Colonic mucosa (tissue), 4 donors: ENCODE measurements around the gene HIPK1. TPM values are rescaled to one million over a fixed set of nuclear protein-coding genes. Genes with fewer than 3 reads are reported as not detected.

Experiments used
- DNase-seq: peaks from one replicate; pipeline ENCODE4 v3.0.0-alpha.2; 2020
- H3K27ac ChIP-seq: fragments of 200-600 bp; one replicate; pipeline ENCODE4 v1.8.0; 2021
- H3K27me3 ChIP-seq: fragments of 200-600 bp; one replicate; pipeline ENCODE4 v1.8.0; 2021
- H3K36me3 ChIP-seq: fragments of 200-600 bp; one replicate; pipeline ENCODE4 v1.8.0; 2021
- H3K4me1 ChIP-seq: fragments of 200-600 bp; one replicate; pipeline ENCODE4 v1.8.0; 2021; ENCODE audit warnings: mild to moderate bottlenecking
- H3K4me3 ChIP-seq: fragments of 200-600 bp; one replicate; pipeline ENCODE4 v1.8.0; 2021
- H3K9ac ChIP-seq, 2 donors: one replicate each; pipeline ENCODE4 v1.7.0; 2013; ENCODE audit warnings: control low read depth in 2 of 2, low read depth in 2 of 2, low read length in 2 of 2
- H3K9me3 ChIP-seq: fragments of 200-600 bp; one replicate; pipeline ENCODE4 v1.8.0; 2021
- intact Hi-C: fragments of 100-400 bp; cut with DNase I; formaldehyde crosslinking; loops from one replicate; pipeline ENCODE4 v1.14.1; 2022
- total RNA-seq, 2 donors: library from RNA; stranded (reverse); fragmentation: NEBNext Ultra II Directional in 1 of 2; extraction: Animal tissue kit (Norgen Biotek cat#: 25700) in 1 of 2; gene quantifications; one replicate each; pipeline ENCODE4 v1.2.1, GENCODE V29; 2021
- TF ChIP-seq, protein P1 (sequence below): fragments of 200-600 bp; IDR thresholded peaks from one replicate; pipeline ENCODE4 v1.8.0; 2022; ENCODE audit warnings: antibody characterized with exemption, mild to moderate bottlenecking
- donor health status: healthy.
- donor health status: DM: no; HTN: no; CAD: no.
- donor health status: DM: no; HTN: no; CAD: no.

The HIPK1 gene
- total RNA-seq, 2 donors from 2014 or later: 61.2 to 91.2 TPM

DNA sequence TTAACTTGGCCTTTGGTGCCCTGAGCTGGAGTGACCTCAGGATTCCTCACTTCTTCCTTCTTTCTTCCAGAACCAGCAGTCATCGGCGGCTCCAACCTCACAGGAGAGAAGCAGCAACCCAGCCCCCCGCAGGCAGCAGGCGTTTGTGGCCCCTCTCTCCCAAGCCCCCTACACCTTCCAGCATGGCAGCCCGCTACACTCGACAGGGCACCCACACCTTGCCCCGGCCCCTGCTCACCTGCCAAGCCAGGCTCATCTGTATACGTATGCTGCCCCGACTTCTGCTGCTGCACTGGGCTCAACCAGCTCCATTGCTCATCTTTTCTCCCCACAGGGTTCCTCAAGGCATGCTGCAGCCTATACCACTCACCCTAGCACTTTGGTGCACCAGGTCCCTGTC is 43.8 kb downstream of the HIPK1 start:
- H3K4me3 ChIP-seq: no peak overlapping the region
- H3K9ac ChIP-seq: no peak overlapping the region
- no peak for DNase-seq
- H3K36me3 ChIP-seq: peaks cover 5% of the 10 kb centered on the region
- TF ChIP-seq, protein P1, sequence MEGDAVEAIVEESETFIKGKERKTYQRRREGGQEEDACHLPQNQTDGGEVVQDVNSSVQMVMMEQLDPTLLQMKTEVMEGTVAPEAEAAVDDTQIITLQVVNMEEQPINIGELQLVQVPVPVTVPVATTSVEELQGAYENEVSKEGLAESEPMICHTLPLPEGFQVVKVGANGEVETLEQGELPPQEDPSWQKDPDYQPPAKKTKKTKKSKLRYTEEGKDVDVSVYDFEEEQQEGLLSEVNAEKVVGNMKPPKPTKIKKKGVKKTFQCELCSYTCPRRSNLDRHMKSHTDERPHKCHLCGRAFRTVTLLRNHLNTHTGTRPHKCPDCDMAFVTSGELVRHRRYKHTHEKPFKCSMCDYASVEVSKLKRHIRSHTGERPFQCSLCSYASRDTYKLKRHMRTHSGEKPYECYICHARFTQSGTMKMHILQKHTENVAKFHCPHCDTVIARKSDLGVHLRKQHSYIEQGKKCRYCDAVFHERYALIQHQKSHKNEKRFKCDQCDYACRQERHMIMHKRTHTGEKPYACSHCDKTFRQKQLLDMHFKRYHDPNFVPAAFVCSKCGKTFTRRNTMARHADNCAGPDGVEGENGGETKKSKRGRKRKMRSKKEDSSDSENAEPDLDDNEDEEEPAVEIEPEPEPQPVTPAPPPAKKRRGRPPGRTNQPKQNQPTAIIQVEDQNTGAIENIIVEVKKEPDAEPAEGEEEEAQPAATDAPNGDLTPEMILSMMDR: no peak
- no peaks in the 10 kb centered on the region for H3K4me1 ChIP-seq
- intact Hi-C loops: no loop called here
- H3K9me3 ChIP-seq: no peaks in the 10 kb centered on the region
- no peaks in the 10 kb centered on the region for H3K27me3 ChIP-seq
- H3K27ac ChIP-seq: no peak overlapping the region

DNA sequence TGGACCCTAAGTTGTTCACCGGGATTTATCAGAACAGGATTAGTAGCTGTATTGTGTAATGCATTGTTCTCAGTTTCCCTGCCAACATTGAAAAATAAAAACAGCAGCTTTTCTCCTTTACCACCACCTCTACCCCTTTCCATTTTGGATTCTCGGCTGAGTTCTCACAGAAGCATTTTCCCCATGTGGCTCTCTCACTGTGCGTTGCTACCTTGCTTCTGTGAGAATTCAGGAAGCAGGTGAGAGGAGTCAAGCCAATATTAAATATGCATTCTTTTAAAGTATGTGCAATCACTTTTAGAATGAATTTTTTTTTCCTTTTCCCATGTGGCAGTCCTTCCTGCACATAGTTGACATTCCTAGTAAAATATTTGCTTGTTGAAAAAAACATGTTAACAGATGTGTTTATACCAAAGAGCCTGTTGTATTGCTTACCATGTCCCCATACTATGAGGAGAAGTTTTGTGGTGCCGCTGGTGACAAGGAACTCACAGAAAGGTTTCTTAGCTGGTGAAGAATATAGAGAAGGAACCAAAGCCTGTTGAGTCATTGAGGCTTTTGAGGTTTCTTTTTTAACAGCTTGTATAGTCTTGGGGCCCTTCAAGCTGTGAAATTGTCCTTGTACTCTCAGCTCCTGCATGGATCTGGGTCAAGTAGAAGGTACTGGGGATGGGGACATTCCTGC is 46.2 kb downstream of the HIPK1 start:
- Histone ChIP-seq H3K27ac (no peak overlapping the region), H3K4me1 (no peaks in the 10 kb centered on the region)
- DNase-seq: no peak

DNA sequence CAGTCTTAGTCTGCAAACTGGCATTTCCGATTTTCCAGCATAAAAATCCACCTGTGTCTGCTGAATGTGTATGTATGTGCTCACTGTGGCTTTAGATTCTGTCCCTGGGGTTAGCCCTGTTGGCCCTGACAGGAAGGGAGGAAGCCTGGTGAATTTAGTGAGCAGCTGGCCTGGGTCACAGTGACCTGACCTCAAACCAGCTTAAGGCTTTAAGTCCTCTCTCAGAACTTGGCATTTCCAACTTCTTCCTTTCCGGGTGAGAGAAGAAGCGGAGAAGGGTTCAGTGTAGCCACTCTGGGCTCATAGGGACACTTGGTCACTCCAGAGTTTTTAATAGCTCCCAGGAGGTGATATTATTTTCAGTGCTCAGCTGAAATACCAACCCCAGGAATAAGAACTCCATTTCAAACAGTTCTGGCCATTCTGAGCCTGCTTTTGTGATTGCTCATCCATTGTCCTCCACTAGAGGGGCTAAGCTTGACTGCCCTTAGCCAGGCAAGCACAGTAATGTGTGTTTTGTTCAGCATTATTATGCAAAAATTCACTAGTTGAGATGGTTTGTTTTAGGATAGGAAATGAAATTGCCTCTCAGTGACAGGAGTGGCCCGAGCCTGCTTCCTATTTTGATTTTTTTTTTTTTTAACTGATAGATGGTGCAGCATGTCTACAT is 47.6 kb downstream of the HIPK1 start:
- intact Hi-C loops: no loop called here
- Histone ChIP-seq H3K4me1 (no peaks in the 10 kb centered on the region), H3K9ac (no peak overlapping the region), H3K27ac (no peak overlapping the region), H3K4me3 (no peak overlapping the region), H3K9me3 (no peaks in the 10 kb centered on the region), H3K27me3 (no peaks in the 10 kb centered on the region), H3K36me3 (no peaks in the 10 kb centered on the region)
- TF ChIP-seq, protein P1: no peak
- DNase-seq: no peak

More for the DNA sequence above, 46.2 kb downstream of the HIPK1 start:
- no peak overlapping the region for H3K9ac ChIP-seq
- no peaks in the 10 kb centered on the region for H3K9me3 ChIP-seq
- no peaks in the 10 kb centered on the region for H3K36me3 ChIP-seq
- no peaks in the 10 kb centered on the region for H3K27me3 ChIP-seq
- intact Hi-C loops: no loop called here
- TF ChIP-seq, protein P1: no peak
- no peak overlapping the region for H3K4me3 ChIP-seq

DNA sequence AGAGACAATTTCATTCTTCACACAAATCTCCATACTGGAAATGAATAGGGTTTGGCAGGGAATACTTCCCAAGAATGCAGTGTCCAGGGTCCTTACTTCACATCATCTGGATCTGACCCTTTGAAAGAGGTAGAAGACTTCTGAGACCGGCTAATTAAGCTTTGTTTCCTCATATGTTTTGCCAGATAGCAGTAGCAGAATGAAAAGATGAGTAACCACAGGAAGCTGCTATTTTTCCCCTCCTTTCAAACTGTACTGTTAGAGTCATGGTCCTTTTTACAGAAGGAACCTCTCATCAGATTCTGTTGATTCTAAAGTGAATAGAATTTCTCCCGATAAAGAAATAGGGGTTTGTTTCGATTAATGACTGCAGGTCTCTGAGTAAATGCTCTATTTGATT is 48.8 kb downstream of the HIPK1 start:
- intact Hi-C loops: loop anchor here (2.0 kb wide), 1 partner anchor 305 kb away; no protein-coding TSS in a partner anchor
- no peak overlapping the region for H3K9ac ChIP-seq

DNA sequence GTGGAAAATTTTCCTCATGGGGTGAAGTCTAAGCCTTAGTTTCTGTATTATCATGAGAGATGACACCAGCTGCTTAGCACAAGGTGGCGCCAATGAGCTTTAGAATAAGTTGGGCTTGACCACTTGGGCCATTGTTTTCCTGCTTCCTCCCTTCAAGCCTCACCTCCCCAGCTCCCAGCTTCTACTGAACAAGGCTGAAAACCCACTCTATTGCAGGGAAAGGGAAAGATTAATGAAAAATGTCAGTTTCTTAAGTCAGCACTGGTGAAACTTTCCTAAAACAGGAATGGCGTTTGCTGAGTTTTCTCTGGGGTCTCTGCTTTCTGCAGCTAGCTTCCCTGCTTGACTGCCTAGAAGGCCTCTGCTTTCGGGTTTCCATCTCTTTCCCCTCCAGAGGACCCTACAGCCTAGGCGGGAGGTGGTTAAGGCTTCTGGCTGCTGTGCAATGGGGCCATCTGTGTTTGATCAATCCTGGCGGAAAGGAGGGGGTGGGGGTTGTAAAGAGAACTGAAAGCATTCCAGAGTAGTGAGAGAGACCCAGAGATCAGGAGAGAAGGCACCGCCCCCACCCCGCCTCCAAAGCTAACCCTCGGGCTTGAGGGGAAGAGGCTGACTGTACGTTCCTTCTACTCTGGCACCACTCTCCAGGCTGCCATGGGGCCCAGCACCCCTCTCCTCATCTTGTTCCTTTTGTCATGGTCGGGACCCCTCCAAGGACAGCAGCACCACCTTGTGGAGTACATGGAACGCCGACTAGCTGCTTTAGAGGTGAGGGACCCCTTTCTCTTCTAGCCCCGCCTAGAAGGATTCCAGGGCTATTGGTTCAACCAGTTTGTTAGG is 50.0 kb downstream of the HIPK1 start, which contains the start of gene OLFML3:
Gene OLFML3 (plus strand): TSS at position 612 of the 840 bp plus-strand sequence. CDS start 43 bp downstream, at position 655.
- Histone ChIP-seq H3K36me3 (no peaks in the 10 kb centered on the region), H3K4me1 (peaks cover 5% of the 10 kb centered on the region), H3K9ac (peak within 1 kb of the TSS in 1 of 2 donors; percentile 7), H3K9me3 (no peaks in the 10 kb centered on the region), H3K27ac (peak within 1 kb of the TSS; percentile 65), H3K4me3 (peak within 1 kb of the TSS; percentile 10), H3K27me3 (no peaks in the 10 kb centered on the region)
- DNase-seq: peak; percentile 88
- intact Hi-C loops: loop anchor here (2.0 kb wide), 1 partner anchor 304 kb away; no protein-coding TSS in a partner anchor
- TF ChIP-seq, protein P1: peak; percentile 53

More for the DNA sequence above, 48.8 kb downstream of the HIPK1 start:
- DNase-seq: no peak
- no peak overlapping the region for H3K4me3 ChIP-seq
- H3K36me3 ChIP-seq: no peaks in the 10 kb centered on the region
- no peak overlapping the region for H3K27ac ChIP-seq
- TF ChIP-seq, protein P1: no peak
- peaks cover under 1% of the 10 kb centered on the region for H3K4me1 ChIP-seq
- no peaks in the 10 kb centered on the region for H3K9me3 ChIP-seq
- H3K27me3 ChIP-seq: no peaks in the 10 kb centered on the region
